ENCODE results near the gene LZTFL1. TPM values are rescaled to one million over a fixed set of nuclear protein-coding genes. Genes with fewer than 3 reads are reported as not detected.

Gene LZTFL1
- total RNA-seq, 1 donor from 2014 or later, result 22.8 TPM

GRCh38 chr3:45781841-45782240 lies 60.1 kb downstream of the LZTFL1 start:
- TF ChIP-seq CTCF (IDR thresholded peaks at IDR 0.05), result no peak
- Histone ChIP-seq H3K4me1 (no peaks in the 10 kb centered on the region), H3K27me3 (no peaks in the 10 kb centered on the region), H3K27ac (no peak overlapping the region), H3K36me3 (no peaks in the 10 kb centered on the region), H3K4me3 (no peak overlapping the region), H3K9me3 (no peaks in the 10 kb centered on the region)
- DNase-seq, result no peak
- intact Hi-C loops (cut with DNase I), result no loop called here
- peak; percentile 7 for ATAC-seq

DNA sequence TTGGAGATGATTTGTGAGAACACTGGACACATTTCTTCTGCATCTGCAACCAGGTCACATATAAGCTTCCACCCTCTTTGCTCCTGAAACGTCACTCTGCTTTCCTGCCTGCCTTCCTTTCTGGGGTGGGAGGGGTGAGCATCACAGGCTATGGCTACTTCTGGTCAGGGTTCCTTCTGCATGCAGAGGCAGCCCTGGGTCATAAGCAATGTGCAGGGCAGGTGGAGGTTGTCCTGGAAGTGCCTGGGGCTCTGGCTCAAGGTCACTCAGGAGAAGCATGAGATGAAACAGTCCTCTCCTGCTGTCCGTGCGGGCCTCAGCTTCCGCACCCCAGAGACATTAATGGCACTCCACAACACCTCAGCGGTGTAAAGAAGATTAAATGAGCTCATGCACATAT lies 60.6 kb downstream of the LZTFL1 start:
- TF ChIP-seq CTCF (IDR thresholded peaks at IDR 0.05), result no peak
- no peak for ATAC-seq

GRCh38 chr3:45779746-45780735 lies 61.9 kb downstream of the LZTFL1 start:
- no peak overlapping the region for H3K27ac ChIP-seq
- H3K9me3 ChIP-seq, result no peaks in the 10 kb centered on the region
- H3K36me3 ChIP-seq, result no peaks in the 10 kb centered on the region
- DNase-seq (no peak), ATAC-seq (no peak)
- H3K4me1 ChIP-seq, result no peaks in the 10 kb centered on the region
- no peak overlapping the region for H3K4me3 ChIP-seq
- no peaks in the 10 kb centered on the region for H3K27me3 ChIP-seq
- no peak for TF ChIP-seq CTCF (IDR thresholded peaks at IDR 0.05)
- intact Hi-C loops (cut with DNase I), result no loop called here

More for the DNA sequence above, 60.6 kb downstream of the LZTFL1 start:
- Histone ChIP-seq H3K9me3 (no peaks in the 10 kb centered on the region), H3K4me3 (no peak overlapping the region), H3K36me3 (no peaks in the 10 kb centered on the region), H3K4me1 (no peaks in the 10 kb centered on the region), H3K27ac (no peak overlapping the region), H3K27me3 (no peaks in the 10 kb centered on the region)
- intact Hi-C loops (cut with DNase I), result no loop called here
- no peak for DNase-seq

- Histone ChIP-seq H3K27me3 (no peaks in the 10 kb centered on the region), H3K4me1 (peaks cover under 1% of the 10 kb centered on the region), H3K9me3 (no peaks in the 10 kb centered on the region), H3K36me3 (no peaks in the 10 kb centered on the region), H3K27ac (no peak overlapping the region), H3K4me3 (no peak overlapping the region)
- TF ChIP-seq CTCF (IDR thresholded peaks at IDR 0.05), result no peak
- DNase-seq, result no peak
- intact Hi-C loops (cut with DNase I), result no loop called here
- no peak for ATAC-seq
These were observed 63.1 kb downstream of the LZTFL1 start for GRCh38 chr3:45778761-45779201.

- no peaks in the 10 kb centered on the region for H3K27me3 ChIP-seq
- no peaks in the 10 kb centered on the region for H3K36me3 ChIP-seq
- H3K27ac ChIP-seq, result no peak overlapping the region
- intact Hi-C loops (cut with DNase I), result no loop called here
- peaks cover 4% of the 10 kb centered on the region for H3K4me1 ChIP-seq
- no peak for ATAC-seq
- H3K4me3 ChIP-seq, result no peak overlapping the region
- TF ChIP-seq CTCF (IDR thresholded peaks at IDR 0.05), result no peak
- no peaks in the 10 kb centered on the region for H3K9me3 ChIP-seq
- DNase-seq, result no peak
These were observed 64.1 kb downstream of the LZTFL1 start for GRCh38 chr3:45777746-45778386.
